ENCODE measurements around the gene BRCA2.

- TF ChIP-seq EZH2 (IDR thresholded peaks at IDR 0.05; ENCODE audit: insufficient read depth, poor library complexity, severe bottlenecking), result no peak
- TF ChIP-seq EZH2phosphoT487 (IDR thresholded peaks at IDR 0.05; ENCODE audit: insufficient read depth, low read depth), result no peak
Observed at GRCh38 chr13:32281096-32281495, 34.2 kb upstream of the BRCA2 start.

Data from GM23248 (cell line).